Subcutaneous adipose tissue (tissue), 4 donors: ENCODE measurements around the gene CNNM2. TPM values are rescaled to one million over a fixed set of nuclear protein-coding genes. Genes with fewer than 3 reads are reported as not detected.

ENCODE experiments used
- CTCF ChIP-seq: fragments of 450-650 bp; IDR thresholded peaks from one replicate; pipeline ENCODE4 v1.5.1; 2016; ENCODE audit warnings: low read depth, mild to moderate bottlenecking, control low read depth, antibody characterized with exemption, moderate library complexity
- total RNA-seq, 4 donors: library from RNA; depleted of rRNA; stranded (reverse); fragments of >200 nt; gene quantifications; one replicate each; pipeline ENCODE4 v1.1.0, GENCODE V29; 2016

The CNNM2 gene
- total RNA-seq, 4 donors from 2014 or later, result 3.3 to 9.6 (median 5.1) TPM

GRCh38 chr10:102994531-102995295 is 76.6 kb downstream of the CNNM2 start:
- TF ChIP-seq CTCF, result no peak

- TF ChIP-seq CTCF, result no peak
Measured at GRCh38 chr10:102996876-102997275, 78.8 kb downstream of the CNNM2 start.

- TF ChIP-seq CTCF, result no peak
Measured at GRCh38 chr10:102997998-102998397, 79.9 kb downstream of the CNNM2 start.

GRCh38 chr10:102998399-102998907 is 80.4 kb downstream of the CNNM2 start:
- TF ChIP-seq CTCF, result no peak

GRCh38 chr10:103007017-103007416 is 88.9 kb downstream of the CNNM2 start:
- TF ChIP-seq CTCF, result no peak

- no peak for TF ChIP-seq CTCF
Measured at GRCh38 chr10:103013416-103013815, 95.3 kb downstream of the CNNM2 start.

GRCh38 chr10:103019425-103019824 is 101.3 kb downstream of the CNNM2 start:
- no peak for TF ChIP-seq CTCF
